ENCODE data around the gene OCA2.
A peak's percentile ranks its signal among the peaks of the same experiment; 100 is the strongest.

Gene OCA2

GRCh38 chr15:28120359-28120640 lies 21.2 kb upstream of the OCA2 start:
- no peak for DNase-seq (ENCODE audit: low spot score)

GRCh38 chr15:28118531-28118930 lies 19.4 kb upstream of the OCA2 start:
- DNase-seq (ENCODE audit: low spot score): no peak

- DNase-seq (ENCODE audit: low spot score): no peak
These were observed 19.0 kb upstream of the OCA2 start for GRCh38 chr15:28118083-28118482.

DNA sequence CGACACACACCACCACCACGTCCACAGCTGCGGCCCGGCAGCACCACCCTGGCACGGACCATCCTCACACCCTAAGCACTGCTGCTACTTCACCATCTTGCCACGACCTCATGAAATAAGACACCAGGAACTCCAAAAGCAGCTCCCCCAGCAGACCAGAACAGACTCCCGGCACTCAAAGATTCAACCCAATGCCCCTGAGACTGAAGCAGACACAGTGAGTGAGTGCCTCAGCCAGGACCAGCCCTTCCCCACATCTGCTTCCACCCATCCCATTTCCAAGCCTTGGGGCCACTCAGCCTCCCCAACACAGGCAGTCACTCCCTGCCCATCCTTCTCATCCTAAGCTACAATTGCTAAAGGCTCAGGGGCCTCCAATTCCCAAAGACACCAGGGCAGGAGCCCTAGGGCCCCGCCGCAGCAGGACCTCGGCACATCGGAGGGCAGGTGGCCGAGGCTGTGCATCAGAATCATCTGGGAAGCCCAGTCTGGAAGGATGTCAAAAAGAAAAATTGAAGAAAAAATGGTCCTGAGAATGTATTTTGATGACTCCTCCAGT lies 18.4 kb upstream of the OCA2 start:
- DNase-seq (ENCODE audit: low spot score): no peak

GRCh38 chr15:28116521-28117431 lies 17.7 kb upstream of the OCA2 start:
- DNase-seq (ENCODE audit: low spot score): no peak

DNA sequence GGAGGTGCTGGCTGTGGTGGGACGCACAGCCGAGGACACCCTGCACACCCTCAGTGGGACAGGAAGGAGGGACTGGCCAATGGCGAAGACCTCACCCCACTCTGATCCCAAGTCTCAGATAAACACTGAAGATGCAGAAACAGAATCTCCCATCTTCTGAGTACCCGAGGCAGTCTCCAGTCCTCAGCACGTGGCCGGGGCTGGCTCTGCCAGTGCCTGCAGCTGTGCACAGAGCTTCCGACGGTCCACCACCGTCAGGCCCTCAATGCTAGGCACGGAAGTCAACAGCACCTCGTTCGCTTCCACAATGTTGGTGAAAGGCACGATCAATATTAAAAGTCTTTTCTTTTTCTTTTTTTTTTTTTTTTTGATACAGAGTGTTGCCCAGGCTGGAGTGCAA lies 16.8 kb upstream of the OCA2 start:
- DNase-seq (ENCODE audit: low spot score): no peak

DNA sequence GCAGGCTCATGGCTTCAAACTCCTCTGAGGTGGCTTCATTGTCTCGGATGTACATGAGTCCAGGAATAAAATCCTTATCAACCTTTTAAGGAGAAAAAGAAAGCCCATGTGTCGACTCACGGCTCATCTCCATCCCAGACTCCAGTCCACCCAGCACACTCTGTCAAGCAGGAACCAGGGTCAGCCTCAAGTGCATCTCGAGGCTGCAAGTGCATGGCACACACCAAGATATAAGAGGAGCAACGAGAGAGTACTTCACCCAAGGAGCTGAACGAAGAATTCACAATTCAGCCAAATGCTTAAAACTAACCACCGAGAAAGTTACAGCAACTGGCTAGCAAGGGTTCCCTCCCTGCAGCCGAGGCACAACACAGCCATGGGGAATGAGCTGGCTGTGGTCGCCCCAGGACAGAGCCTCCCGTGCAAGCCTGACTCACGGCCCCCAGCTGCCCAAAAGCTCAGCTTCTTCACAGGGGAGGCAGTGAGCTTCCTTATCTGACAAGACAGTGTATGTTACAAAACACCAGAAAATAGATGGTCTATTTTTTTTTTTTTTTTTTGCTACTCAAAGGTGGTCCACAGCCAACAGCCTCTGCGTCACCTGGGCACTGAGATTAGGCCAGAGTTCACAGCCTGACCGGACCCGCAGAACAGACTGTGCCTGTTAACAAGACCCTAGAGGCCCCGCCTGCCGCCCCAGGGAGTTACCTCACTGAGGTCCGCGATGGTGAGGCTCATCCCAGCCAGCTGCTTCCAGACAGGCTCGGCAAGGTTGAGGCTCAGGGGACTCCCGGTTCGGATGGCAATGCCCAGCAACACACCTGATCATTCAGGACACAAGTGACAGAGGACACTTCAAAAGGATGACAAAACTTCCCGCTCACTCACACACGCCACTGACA lies 15.9 kb upstream of the OCA2 start:
- DNase-seq (ENCODE audit: low spot score): no peak

DNA sequence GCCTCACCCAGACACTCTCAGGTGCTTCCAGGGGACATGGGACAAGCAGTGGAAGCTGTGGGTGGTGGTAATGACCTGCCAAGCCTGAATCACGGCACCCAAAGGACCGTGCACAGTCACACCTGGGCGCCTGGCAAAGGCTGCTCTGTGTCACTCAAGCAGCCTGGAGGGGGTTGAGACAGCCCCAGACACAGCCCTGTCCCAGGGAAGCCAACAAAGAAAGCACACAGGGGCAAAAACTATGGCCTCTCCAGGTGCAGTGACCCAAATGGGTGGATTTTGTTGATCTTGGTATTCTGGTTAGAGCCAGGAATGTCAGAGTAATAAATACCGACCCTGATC lies 15.0 kb upstream of the OCA2 start:
- no peak for DNase-seq (ENCODE audit: low spot score)

DNA sequence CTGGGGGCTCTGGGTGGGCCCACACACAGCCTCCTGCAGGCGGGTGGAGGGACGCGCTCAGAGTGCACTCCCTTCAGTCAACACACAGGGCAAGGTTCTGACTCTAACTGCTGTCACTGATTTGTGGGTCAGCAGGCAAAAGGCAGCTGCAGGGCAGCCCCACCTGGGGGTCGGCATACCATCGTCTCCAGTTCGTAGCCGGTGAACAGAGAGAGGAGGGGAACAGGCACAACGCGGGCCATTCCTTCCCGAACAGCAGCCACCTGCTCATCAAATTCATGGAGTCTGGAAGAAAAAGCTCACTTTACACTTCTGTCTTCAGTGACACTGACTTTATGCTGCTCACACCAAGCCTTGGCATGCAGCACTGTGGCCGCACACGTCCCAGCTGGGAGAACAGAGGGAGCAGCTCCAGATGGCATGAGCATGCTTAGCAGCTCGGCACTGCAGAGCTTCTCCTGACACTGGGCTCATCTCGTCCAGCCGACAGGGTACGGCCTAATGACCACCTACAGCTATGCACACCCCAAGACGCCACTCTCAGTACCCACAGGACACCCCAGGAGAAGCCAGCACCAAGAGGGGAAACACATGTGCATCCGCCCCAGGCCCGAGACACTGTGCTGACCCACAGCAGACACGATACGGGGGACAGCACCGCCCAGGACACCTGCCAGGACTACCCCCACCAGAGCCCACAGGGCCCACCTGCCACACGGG lies 14.4 kb upstream of the OCA2 start:
- no peak for DNase-seq (ENCODE audit: low spot score)

DNA sequence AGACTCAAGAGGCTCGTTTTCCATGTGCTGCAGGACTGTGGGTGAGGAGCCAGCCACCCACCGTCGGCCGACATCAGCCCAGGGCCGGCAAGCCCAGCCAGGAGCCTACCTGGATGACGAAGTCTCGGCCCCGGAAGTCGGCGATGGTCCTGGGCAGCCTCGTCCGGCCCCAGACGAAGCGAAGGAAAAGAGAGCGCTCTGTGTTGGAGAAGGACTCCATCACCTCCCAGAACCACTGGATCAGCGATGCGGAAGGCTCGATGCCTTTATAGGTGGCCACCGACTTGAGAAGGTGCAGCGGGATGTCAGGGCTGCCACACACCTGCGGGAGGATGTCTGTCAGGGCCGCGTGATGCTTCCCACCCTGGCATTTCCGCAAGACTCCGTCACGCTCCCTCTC lies 13.8 kb upstream of the OCA2 start:
- DNase-seq (ENCODE audit: low spot score): no peak

DNA sequence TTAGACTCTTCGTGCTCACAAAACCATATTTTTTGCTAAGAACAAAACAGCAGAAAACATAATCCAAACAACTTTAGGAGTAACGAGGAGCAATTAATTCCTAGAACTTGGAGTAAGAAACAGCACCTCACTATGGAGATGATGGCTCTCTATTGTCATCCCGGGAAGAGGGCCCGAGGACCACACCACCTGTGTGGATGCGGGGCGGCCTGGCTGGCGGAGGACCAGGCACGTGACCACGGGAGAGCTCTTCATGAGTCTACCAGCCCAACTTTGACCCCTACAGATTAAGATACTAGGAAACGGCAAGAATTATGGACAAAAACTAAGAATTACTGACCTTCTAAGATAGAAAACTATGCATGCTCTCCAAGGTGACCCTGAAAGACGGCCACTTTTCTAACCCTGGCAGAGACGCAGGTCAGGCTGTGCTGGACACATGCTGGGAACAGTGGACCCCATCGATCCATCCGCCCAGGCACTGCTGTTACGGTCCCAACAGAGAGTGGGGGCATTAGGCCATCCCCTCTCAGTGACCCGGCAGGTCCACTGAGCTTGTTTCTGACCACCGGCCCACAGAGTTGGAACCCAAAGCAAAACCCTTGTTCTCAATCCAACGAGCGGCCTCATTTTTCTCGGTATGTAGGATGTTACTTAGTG lies 13.1 kb upstream of the OCA2 start:
- DNase-seq (ENCODE audit: low spot score): no peak

GRCh38 chr15:28111543-28111942 lies 12.4 kb upstream of the OCA2 start:
- no peak for DNase-seq (ENCODE audit: low spot score)

DNA sequence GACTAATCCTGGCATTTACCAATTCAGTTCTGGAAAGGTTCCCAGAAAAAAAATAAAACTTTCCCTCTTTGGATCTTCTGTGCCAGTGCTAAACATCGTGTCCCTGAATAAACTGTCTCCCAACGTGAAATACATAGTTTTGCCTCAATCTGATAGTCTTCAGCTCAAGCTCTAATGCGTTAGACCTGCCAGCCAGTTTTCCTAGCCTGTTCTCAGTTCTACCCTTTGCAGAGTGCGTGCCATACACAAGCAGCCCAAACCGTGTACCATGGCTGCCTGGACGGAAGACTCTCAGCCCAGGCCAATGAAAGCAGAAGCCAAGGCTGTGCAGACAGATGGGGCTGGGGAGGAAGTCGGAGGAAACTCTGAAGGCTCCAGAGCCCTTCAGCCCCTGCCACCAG lies 11.4 kb upstream of the OCA2 start:
- no peak for DNase-seq (ENCODE audit: low spot score)

DNA sequence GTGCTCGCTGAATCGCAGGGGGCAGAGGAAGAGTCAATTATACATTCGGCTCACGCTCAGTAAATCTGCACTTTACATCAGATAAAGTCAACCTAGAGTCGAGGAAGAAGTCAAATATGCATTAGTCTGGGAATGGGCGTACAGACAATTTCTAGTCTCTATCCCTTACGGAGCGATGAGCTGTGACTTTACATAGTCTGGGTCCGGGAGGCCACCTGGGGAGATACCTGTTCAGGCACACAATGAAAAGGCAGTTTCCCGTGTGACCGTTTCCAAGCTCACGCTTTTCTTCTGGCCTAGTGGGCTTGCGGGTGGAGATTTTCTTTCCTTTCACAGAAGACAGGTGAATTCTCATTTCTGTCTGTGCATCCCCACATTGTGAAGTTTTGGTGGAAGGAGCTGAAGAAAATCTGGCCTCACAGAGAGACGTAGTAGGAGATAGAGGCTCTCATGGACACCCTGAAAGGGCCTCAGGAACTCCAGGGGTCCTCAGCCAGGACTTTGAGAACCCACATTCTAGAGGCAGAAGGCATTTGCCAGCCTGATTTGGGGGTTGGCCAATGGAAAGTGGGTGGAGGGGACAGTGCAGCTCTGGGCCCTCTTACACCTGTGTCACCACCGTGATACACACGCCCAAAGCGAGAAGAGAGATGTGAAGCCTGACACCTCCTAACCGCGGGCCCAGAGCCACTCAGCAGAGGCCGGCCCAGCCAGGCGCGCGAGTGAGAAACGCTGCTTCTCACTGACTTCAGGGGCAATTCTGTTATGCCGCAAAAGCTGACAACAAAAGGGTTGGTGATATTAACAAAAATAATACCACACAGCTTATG lies 10.7 kb upstream of the OCA2 start:
- no peak for DNase-seq (ENCODE audit: low spot score)

GRCh38 chr15:28107904-28108275 lies 8.8 kb upstream of the OCA2 start:
- DNase-seq (ENCODE audit: low spot score): no peak

GRCh38 chr15:28107111-28107903 lies 8.2 kb upstream of the OCA2 start:
- no peak for DNase-seq (ENCODE audit: low spot score)

DNA sequence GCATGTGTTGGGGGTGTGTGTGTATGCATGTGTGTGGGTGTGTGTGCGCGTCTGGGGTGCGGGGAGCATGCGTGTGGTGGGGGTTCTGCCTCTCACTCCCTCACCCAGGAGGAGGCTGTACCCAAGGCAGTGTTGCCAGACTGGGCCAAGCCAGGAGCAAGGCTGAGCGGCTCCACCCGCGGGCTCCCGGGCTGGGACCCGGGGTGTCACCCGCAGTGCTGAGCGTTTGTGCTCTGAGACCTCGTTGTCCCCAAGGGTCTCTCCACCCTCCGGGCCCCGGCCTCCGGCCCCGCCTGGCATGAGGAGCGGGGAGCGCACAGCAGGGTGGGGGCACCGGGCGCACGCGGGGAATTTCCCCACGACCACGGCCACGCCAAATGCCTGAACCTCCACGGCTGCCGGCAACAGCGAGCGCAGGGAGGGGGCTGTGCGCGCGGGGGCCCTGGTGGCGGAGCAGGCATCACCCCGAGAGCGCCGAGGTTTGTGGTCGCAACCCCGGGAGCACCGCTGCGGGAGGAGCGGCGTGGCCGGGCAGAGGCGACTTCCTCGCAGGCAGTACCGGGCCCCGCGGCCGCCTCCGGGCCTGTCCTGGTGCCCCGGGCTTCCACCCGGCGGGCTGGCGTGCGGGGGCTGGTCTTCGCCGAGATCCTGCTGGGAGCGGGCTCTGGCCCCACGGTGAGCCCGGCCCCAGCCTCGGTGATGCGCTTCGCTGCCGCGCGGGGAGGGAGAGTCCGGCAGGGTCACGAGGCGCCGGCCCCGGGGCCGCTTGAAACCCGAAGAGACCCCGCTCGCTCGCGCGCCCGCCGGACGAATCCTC lies 7.4 kb upstream of the OCA2 start:
- DNase-seq (ENCODE audit: low spot score): peak; percentile 10

GRCh38 chr15:28105793-28106192 lies 6.7 kb upstream of the OCA2 start:
- DNase-seq (ENCODE audit: low spot score): no peak

- DNase-seq (ENCODE audit: low spot score): no peak
These were observed 6.2 kb upstream of the OCA2 start for GRCh38 chr15:28105224-28105791.

Measured in CD4-positive, alpha-beta T cell treated with Interleukin-15 for 4 hours (primary cell).